DND-41 (cell line): ENCODE data around the gene PRDM2.

Experiments used
- ATAC-seq: fragments of 200-7000 bp; cut with Tn5 transposase; 3 replicates; pipeline ENCODE4 v1.9.1; 2021; ENCODE audit warnings: low read depth; ENCODE audit not compliant: insufficient read depth
- DNase-seq: peaks from one replicate; pipeline ENCODE4 v3.0.0-alpha.2; 2020
- H2AFZ ChIP-seq: 2 replicates; pipeline ENCODE4 v1.6.0; 2012; ENCODE audit warnings: low read depth, low read length
- H3K27ac ChIP-seq: 2 replicates; pipeline ENCODE4 v1.5.1; 2012; ENCODE audit warnings: low read length, inconsistent platforms
- H3K27me3 ChIP-seq: fragments of 200-600 bp; sonication (generic); 2 replicates; pipeline ENCODE4 v1.6.0; 2012; ENCODE audit warnings: low read length, mild to moderate bottlenecking, inconsistent platforms; ENCODE audit not compliant: insufficient read depth, poor library complexity
- H3K36me3 ChIP-seq: 2 replicates; pipeline ENCODE4 v1.5.1; 2012; ENCODE audit warnings: low read length, inconsistent platforms; ENCODE audit not compliant: insufficient read depth
- H3K4me1 ChIP-seq: 2 replicates; pipeline ENCODE4 v1.5.1; 2012; ENCODE audit warnings: mild to moderate bottlenecking, low read length; ENCODE audit not compliant: insufficient read depth
- H3K4me2 ChIP-seq: 2 replicates; pipeline ENCODE4 v1.6.0; 2012; ENCODE audit warnings: mild to moderate bottlenecking, moderate library complexity, low read length, inconsistent platforms; ENCODE audit not compliant: insufficient read depth
- H3K4me3 ChIP-seq, 2 experiments: fragments of 200-600 bp in 1 of 2; shearing (Covaris generic) in 1 of 2; 2 replicates each; pipeline ENCODE4 v1.5.1; 2012 to 2016; ENCODE audit warnings: inconsistent platforms in 2 of 2, low read length in 2 of 2, mild to moderate bottlenecking in 2 of 2, low read depth in 1 of 2, moderate library complexity in 1 of 2
- H3K79me2 ChIP-seq: 2 replicates; pipeline ENCODE4 v1.6.0; 2012; ENCODE audit warnings: low read length, inconsistent platforms; ENCODE audit not compliant: insufficient read depth
- H3K9ac ChIP-seq: 2 replicates; pipeline ENCODE4 v1.6.0; 2012; ENCODE audit warnings: low read depth, mild to moderate bottlenecking, inconsistent platforms, low read length, moderate library complexity
- H3K9me3 ChIP-seq: 2 replicates; pipeline ENCODE4 v1.5.1; 2012; ENCODE audit warnings: low read length, moderate library complexity, mild to moderate bottlenecking, inconsistent platforms; ENCODE audit not compliant: insufficient read depth, severe bottlenecking
- H4K20me1 ChIP-seq: 2 replicates; pipeline ENCODE4 v1.6.0; 2012; ENCODE audit warnings: low read length; ENCODE audit not compliant: insufficient read depth
- EZH2 ChIP-seq: IDR thresholded peaks from 3 replicates; pipeline ENCODE4 v1.6.1; 2012; ENCODE audit warnings: borderline replicate concordance, low read depth, mild to moderate bottlenecking, moderate library complexity, low read length, inconsistent platforms; ENCODE audit not compliant: severe bottlenecking
- TF ChIP-seq, protein P1 (sequence below): IDR thresholded peaks from 2 replicates; pipeline ENCODE4 v1.5.1; 2012; ENCODE audit warnings: borderline replicate concordance, low read length, moderate library complexity, mild to moderate bottlenecking; ENCODE audit not compliant: poor library complexity, severe bottlenecking; ENCODE audit errors: extremely low read depth

Gene PRDM2

GRCh38 chr1:13832100-13832499, 132.1 kb downstream of the PRDM2 start:
- no peaks in the 10 kb centered on the region for H3K4me1 ChIP-seq
- H3K9me3 ChIP-seq: no peaks in the 10 kb centered on the region
- H3K27me3 ChIP-seq: peaks cover 6% of the 10 kb centered on the region
- H2AFZ ChIP-seq: no peak overlapping the region
- H3K9ac ChIP-seq: no peak overlapping the region
- ATAC-seq (no peak), DNase-seq (no peak)
- H3K79me2 ChIP-seq: no peaks in the 10 kb centered on the region
- H3K4me3 ChIP-seq: no peak overlapping the region
- no peak overlapping the region for H3K4me2 ChIP-seq
- peaks cover 4% of the 10 kb centered on the region for H4K20me1 ChIP-seq
- TF ChIP-seq EZH2: no peak
- TF ChIP-seq, protein P1, sequence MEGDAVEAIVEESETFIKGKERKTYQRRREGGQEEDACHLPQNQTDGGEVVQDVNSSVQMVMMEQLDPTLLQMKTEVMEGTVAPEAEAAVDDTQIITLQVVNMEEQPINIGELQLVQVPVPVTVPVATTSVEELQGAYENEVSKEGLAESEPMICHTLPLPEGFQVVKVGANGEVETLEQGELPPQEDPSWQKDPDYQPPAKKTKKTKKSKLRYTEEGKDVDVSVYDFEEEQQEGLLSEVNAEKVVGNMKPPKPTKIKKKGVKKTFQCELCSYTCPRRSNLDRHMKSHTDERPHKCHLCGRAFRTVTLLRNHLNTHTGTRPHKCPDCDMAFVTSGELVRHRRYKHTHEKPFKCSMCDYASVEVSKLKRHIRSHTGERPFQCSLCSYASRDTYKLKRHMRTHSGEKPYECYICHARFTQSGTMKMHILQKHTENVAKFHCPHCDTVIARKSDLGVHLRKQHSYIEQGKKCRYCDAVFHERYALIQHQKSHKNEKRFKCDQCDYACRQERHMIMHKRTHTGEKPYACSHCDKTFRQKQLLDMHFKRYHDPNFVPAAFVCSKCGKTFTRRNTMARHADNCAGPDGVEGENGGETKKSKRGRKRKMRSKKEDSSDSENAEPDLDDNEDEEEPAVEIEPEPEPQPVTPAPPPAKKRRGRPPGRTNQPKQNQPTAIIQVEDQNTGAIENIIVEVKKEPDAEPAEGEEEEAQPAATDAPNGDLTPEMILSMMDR: no peak
- H3K27ac ChIP-seq: no peak overlapping the region
- H3K36me3 ChIP-seq: no peaks in the 10 kb centered on the region

DNA sequence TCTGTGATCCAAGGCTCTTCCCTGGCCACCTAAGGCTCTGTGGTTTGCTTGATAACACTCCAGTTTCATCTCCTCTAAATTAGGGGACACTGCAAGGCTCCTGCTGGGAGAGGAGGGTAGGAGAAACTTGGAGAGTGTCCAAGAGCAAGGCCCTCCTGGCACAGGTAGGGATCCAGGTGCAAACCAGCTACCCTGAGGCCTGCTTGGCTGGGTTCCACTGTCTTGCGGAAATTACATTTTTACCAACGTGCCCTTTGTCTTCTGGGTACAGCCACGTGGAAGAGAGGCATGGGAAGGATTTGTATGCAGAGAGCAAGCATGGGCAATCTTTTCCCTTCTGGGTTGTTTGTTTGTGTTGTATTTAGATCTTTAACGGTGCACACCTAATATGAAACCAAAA, 132.5 kb downstream of the PRDM2 start:
- H3K36me3 ChIP-seq: no peaks in the 10 kb centered on the region
- no peak overlapping the region for H3K4me3 ChIP-seq
- DNase-seq (no peak), ATAC-seq (no peak)
- TF ChIP-seq, protein P1: no peak
- no peaks in the 10 kb centered on the region for H3K9me3 ChIP-seq
- H3K9ac ChIP-seq: no peak overlapping the region
- no peaks in the 10 kb centered on the region for H3K4me1 ChIP-seq
- no peaks in the 10 kb centered on the region for H3K79me2 ChIP-seq
- H2AFZ ChIP-seq: no peak overlapping the region
- H4K20me1 ChIP-seq: peaks cover 4% of the 10 kb centered on the region
- no peak overlapping the region for H3K4me2 ChIP-seq
- no peak overlapping the region for H3K27ac ChIP-seq
- peaks cover 8% of the 10 kb centered on the region for H3K27me3 ChIP-seq

DNA sequence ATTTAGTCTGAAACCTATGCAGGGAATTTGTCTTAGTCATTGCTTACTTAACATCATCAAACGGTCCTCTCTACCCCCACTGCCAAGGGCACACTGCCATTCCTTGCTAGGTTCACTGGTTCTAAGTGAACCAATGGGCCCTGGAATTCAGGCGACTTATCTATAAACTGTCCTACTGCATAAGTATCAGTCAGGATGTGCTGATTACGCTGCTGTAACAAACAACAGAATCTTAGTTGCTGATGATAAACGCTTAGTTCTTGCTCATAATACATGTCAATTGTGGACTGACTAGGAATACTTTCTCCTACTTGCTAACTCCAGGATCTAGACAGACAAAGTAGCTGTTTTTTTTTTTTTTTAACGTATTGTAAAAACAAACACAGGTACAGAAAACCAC, 136.1 kb downstream of the PRDM2 start:
- H3K27ac ChIP-seq: no peak overlapping the region
- no peaks in the 10 kb centered on the region; the same call in 1 of the 2 replicates for H4K20me1 ChIP-seq
- H3K79me2 ChIP-seq: no peaks in the 10 kb centered on the region
- no peak overlapping the region for H3K4me3 ChIP-seq
- no peak overlapping the region for H2AFZ ChIP-seq
- no peak for DNase-seq
- no peaks in the 10 kb centered on the region for H3K36me3 ChIP-seq
- no peak overlapping the region for H3K9ac ChIP-seq
- H3K4me1 ChIP-seq: no peaks in the 10 kb centered on the region
- TF ChIP-seq EZH2: no peak
- TF ChIP-seq, protein P1: no peak
- no peak overlapping the region for H3K4me2 ChIP-seq
- ATAC-seq: no peak
- no peaks in the 10 kb centered on the region for H3K9me3 ChIP-seq
- peaks cover 10% of the 10 kb centered on the region for H3K27me3 ChIP-seq

DNA sequence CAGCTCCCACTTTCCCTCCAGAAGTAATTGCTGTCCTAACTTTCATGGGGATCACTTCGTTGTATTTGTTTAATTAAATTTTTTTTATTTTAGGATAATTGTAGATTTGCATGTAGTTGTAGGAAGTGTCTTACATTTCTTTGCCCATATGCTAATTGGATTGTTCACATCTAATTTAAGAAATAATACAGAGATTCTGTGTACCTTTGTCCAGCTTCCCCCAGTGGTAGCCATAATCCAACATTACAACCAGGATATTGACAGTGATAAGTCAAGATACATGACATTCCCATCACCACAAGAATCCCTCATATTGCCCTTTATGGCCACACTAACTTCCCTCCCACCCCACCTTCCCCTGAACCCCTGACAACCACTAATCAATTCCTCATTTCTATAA, 136.6 kb downstream of the PRDM2 start:
- DNase-seq (no peak), ATAC-seq (no peak)
- H3K79me2 ChIP-seq: no peaks in the 10 kb centered on the region
- no peak overlapping the region for H3K27ac ChIP-seq
- no peaks in the 10 kb centered on the region for H3K4me1 ChIP-seq
- TF ChIP-seq EZH2: no peak
- TF ChIP-seq, protein P1: no peak
- H3K9ac ChIP-seq: no peak overlapping the region
- no peaks in the 10 kb centered on the region for H3K36me3 ChIP-seq
- H2AFZ ChIP-seq: no peak overlapping the region
- no peak overlapping the region for H3K4me2 ChIP-seq
- no peaks in the 10 kb centered on the region; the same call in 1 of the 2 replicates for H4K20me1 ChIP-seq
- H3K27me3 ChIP-seq: peaks cover 12% of the 10 kb centered on the region
- no peaks in the 10 kb centered on the region for H3K9me3 ChIP-seq
- no peak overlapping the region for H3K4me3 ChIP-seq
